ENCODE measurements around the gene APLP2.
"Not testable (repeated sequence)": the region's sequence is repeated elsewhere in the genome, so short reads cannot be mapped to it uniquely, and the experiment has no call there.

APLP2 gene

DNA sequence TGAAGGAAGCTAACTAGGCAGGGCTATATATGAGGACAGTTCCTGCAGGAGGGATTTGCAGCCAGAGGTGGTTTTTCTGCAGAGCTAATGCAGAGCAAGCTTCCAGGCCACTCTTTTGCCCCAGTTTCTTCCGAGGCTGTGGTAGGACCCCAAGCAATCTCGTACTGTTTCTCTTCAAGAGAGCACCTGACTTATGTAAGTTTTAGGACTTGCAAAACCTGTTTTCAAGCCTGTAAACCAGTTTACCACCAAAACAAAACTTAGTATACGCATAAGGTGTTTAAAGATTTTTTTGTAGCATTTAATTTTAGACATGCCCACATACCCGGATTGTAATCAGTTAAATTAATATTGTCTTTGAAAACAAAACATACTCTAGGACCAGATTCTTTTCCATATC lies 7.7 kb upstream of the APLP2 start:
- no peak for DNase-seq

GRCh38 chr11:130063451-130063850 lies 6.2 kb upstream of the APLP2 start:
- no peak for DNase-seq

DNA sequence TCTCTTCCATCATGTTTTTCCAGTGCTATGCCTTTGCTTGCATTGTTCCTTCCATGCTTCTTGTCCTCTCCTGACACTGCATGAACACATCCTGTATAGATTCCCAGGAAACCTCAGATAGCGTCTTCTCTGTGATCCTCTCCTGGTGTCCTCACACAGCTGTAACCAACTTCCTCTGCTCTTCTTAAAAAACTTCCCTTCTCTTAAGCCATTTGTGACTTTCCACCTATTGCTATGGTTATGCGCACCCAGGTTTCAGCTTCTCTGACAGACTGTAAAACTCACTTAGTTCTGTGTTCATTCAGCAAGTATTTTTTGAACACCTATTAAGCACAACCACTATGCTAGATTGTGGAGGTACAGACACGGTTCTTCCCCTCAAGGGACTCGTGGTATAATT lies 5.1 kb upstream of the APLP2 start:
- DNase-seq = no peak

DNA sequence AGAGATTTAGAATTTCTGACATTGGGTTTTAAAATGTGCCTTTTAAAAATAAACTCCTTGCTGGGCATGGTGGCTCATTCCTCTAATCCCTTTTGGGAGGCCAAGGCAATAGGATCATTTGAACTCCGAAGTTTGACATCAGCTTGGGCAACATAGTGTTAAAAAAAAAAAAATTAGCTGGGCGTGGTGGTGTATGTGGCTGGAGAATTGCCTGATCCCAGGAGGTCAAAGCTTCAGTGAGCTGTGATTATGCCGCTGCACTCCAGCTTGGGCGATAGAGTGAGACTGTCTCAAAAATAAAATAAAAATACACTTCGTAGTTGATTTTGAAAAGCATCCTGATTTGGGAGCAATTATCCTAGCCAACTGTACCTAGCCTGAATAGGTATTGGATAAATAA lies 3.4 kb upstream of the APLP2 start:
- no peak for DNase-seq

- DNase-seq = no peak
Measured at GRCh38 chr11:130068546-130068985, 1.1 kb upstream of the APLP2 start.

DNA sequence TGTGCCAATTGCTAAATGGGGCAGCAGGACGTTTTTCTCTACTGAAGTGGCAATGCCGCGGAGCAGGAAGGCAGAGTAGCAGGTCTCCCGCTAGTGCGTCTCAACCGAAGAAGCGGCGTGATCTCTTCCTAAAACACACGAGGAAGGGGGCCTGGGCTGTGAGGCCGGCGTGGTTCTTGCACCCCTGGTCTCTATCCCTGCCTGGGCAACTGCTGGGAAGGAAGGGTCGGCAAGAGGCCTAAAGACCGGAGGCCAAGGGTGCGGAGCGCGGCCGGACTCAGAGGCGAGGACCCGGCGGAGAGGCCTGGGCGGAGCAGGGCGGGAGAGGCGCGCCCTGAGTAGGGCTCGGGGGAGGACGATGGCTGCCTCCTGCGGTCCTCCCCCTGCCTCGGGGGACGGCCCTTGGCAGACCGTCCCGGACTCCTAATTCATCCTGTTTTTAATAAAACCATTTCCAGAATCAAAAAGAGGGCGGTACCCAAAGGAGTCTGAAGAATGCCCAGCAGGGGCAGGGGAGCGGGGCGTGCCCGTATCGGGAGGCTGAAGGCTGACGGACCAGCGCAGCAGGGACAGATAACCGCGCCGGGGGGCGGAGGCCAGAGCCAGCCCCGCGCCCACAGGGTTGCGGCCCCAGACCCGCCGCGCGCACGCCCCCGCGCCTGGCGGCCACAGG lies 572 bp upstream of the APLP2 start:
- DNase-seq = peak; percentile 62

- DNase-seq = peak; percentile 11
Measured at GRCh38 chr11:130070109-130070845, 583 bp downstream of the APLP2 start.

- no peak for DNase-seq
Measured at GRCh38 chr11:130070846-130071200, 1.1 kb downstream of the APLP2 start.

- DNase-seq = no peak
Measured at GRCh38 chr11:130071211-130071712, 1.6 kb downstream of the APLP2 start.

DNA sequence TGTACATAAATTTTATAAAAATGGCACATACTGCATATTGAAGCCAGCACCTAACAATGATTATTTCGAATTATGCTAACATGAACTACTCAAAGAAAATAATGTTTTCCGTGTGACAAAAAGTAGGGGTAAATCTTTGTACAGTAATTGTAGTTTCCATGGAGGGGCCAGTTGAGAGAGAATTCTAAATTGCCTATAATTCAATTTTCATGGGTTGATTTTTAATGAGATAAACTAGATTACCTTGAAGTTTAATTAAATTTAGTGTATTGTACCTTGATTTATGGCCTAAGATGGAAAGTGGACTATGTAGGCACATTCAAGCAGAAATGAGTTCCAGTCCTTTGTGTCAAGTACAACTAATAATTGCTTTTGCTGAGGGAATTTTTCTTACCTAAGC lies 5.0 kb downstream of the APLP2 start:
- no peak for DNase-seq

DNA sequence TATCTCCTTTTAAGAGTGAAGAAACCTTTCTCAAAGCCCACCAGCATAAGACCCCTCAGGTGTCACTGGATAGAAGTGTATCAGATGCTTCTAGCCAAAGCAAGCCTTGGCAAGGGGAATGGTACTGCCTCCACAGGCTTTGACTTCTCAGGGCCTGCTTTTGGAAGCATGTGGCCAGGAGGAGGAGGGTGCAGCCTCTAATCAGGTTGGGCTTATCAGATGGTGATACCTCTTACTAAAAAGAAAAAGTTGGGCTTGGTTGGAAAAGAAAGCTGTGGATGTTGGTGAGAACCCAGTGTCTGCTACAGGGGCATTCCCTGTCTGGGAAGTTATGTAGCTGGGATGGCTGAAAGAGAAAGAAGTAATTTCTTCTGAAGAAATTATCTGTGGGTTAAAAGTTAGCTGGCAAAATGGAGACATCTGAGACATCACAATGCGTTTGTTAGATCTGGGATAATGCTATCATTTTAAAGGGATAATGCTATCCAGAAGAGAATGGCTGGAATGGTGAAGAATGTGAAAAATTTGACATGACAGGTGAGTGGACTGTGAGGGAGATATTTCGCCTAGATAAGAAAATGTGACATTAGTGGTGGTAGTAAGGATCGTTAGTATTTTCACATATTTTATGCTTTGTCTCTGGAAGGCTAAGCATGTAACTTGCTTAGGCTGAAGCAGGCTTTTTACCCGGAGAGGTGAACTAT lies 7.2 kb downstream of the APLP2 start:
- DNase-seq = no peak

DNA sequence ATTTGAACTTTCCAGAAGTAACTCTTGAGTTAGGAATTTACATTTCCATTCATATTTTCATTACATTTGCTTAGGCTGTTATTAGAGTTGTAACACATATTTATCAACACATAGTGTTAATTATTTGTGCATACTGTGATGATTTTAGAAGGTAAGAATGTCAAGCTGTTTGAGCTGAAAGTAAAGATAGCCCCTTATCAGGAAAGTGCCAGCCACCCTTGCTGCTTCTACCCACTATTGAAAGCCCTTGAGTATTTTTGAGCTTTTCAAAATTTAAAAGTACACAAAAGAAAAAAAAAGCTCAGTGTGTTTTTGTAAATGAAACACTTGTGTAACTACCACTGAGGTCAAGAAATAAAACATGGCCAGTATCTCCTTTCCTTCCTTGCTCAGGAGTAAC lies 8.0 kb downstream of the APLP2 start:
- no peak for DNase-seq

GRCh38 chr11:130078080-130078479 lies 8.4 kb downstream of the APLP2 start:
- DNase-seq = no peak

DNA sequence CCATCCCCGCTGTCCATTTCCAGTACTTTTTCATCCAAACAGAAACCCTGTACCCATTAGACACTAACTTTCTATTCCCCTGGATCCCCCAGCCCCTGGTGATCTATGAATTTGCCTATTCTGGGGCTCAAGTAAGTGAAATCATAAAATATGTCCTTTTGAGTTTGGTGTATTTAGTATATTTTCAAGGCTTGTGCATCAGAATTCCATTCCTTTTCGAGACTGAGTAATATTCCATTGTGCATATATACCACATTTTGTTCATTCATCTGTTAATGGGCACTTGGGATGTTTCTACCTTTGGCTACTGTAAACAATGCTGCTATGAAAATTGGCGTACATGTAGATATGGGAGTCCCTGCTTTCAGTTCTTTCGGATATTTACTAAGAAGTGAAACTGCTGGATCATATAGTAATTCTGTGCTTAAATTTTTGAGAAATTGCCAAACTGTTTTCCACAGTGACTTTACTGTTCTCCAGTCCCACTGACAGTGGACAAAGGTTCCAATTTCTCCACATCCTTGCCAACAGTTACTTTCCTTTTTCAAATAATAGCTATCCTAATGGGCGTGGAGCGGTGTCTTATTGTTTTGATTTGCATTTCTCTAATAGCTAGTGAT lies 16.1 kb downstream of the APLP2 start:
- no peak for DNase-seq

GRCh38 chr11:130086669-130087068 lies 17.0 kb downstream of the APLP2 start:
- no peak for DNase-seq

GRCh38 chr11:130087294-130087926 lies 17.7 kb downstream of the APLP2 start:
- DNase-seq = no peak

GRCh38 chr11:130088217-130088616 lies 18.5 kb downstream of the APLP2 start:
- DNase-seq = no peak

DNA sequence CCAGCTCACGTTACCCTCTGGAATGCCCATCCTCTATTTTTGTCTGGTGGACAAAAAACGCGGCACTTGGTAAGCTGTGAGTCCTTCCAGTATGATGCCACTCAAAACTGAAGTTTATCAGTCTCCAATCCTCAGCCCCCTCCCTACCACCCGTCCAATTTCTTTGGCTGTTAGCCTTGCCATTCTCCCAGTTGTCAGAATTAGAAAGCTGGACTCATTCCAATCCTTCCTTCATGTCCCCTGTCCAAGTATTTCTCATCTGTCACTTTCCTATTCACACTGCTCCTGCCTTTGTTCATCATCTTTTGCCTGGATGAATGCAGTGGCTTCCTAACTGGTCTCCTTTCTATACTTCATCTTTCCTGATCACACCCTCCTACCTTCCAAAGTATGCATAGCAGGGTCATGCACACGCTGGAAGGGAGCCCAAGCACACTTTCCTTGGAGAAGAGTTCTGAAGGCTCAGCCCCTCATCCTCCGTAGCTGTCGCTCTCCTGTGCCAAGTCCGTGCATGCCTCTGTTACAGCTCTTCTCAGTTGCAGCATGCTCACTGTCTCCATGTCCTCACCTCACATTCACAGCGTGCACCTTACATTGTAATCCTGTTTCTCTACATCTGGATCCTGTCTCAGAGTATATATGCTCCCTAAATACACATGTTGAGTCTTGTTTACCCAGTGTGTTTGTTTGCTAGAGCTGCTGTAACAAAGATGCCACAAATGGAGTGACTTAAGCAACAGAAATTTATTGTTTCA lies 19.4 kb downstream of the APLP2 start:
- DNase-seq = no peak

- no peak for DNase-seq
Measured at GRCh38 chr11:130089674-130090073, 20.0 kb downstream of the APLP2 start.

DNA sequence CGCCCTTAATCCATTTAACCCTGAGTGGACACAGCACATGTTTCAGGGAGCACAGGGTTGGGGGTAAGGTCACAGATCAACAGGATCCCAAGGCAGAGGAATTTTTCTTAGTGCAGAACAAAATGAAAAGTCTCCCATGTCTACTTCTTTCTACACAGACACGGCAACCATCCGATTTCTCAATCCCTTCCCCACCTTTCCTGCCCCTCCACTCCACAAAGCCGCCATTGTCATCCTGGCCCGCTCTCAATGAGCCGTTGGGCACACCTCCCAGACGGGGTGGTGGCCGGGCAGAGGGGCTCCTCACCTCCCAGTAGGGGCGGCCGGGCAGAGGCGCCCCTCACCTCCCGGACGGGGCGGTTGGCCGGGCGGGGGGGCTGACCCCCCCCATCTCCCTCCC lies 20.8 kb downstream of the APLP2 start:
- DNase-seq = not testable (repeated sequence)

DNA sequence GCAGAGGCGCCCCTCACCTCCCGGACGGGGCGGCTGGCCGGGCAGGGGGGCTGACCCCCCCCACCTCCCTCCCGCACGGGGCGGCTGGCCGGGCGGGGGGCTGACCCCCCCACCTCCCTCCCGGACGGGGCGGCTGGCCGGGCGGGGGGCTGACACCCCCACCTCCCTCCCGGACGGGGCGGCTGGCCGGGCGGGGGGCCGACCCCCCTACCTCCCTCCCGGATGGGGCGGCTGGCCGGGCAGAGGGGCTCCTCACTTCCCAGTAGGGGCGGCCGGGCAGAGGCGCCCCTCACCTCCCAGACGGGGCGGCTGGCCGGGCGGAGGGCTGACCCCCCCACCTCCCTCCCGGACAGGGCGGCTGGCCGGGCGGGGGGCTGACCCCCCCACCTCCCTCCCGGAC lies 21.5 kb downstream of the APLP2 start:
- not testable (repeated sequence) for DNase-seq

DNA sequence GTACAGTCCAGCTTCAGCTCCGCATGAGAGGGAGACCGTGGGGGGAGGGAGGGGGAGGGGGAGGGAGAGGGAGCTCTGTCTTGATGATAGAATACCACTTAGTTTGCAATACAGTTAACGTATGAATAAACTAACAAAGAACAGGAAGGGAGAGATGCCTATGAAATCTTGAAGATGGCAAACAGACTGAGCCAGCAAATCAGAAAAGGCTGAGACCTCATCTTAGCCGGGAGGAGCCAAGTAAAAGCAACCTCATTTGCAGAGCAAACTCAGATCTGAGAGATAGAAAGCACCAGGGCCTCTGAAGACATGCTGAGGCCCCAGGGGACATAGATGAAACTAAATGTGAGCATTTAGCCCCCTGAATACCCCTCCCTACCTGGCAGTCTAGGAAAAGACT lies 23.0 kb downstream of the APLP2 start:
- no peak for DNase-seq

Measured in COR-L47 (cell line).